HG03520 (cell line): ENCODE measurements around the gene FANCC.
"Not testable (repeated sequence)": the region's sequence is repeated elsewhere in the genome, so short reads cannot be mapped to it uniquely, and the experiment has no call there.

Source experiments
- ATAC-seq: cut with Tn5 transposase; IDR thresholded peaks from one replicate; pipeline ENCODE4 v1.9.1; 2021; ENCODE audit warnings: mild to moderate bottlenecking, moderate library complexity; ENCODE audit not compliant: unreplicated experiment

FANCC gene

GRCh38 chr9:95332860-95333259, 15.4 kb upstream of the FANCC start:
- no peak for ATAC-seq

GRCh38 chr9:95330720-95331404, 13.4 kb upstream of the FANCC start:
- ATAC-seq = no peak

GRCh38 chr9:95329061-95329460, 11.6 kb upstream of the FANCC start:
- not testable (repeated sequence) for ATAC-seq

- no peak for ATAC-seq
Measured at GRCh38 chr9:95327239-95327865, 9.8 kb upstream of the FANCC start.

GRCh38 chr9:95325221-95325620, 7.7 kb upstream of the FANCC start:
- ATAC-seq = no peak

- no peak for ATAC-seq
Measured at GRCh38 chr9:95317893-95318211, 343 bp upstream of the FANCC start.

- ATAC-seq = peak; percentile 32
Measured at GRCh38 chr9:95316794-95317118, 753 bp downstream of the FANCC start.

- ATAC-seq = no peak
Measured at GRCh38 chr9:95316274-95316673, 1.2 kb downstream of the FANCC start.

- no peak for ATAC-seq
Measured at GRCh38 chr9:95315108-95315746, 2.3 kb downstream of the FANCC start.

GRCh38 chr9:95313010-95313498, 4.5 kb downstream of the FANCC start:
- ATAC-seq = no peak

- no peak for ATAC-seq
Measured at GRCh38 chr9:95311961-95312360, 5.5 kb downstream of the FANCC start.

- no peak for ATAC-seq
Measured at GRCh38 chr9:95307538-95307937, 10.0 kb downstream of the FANCC start.

- ATAC-seq = no peak
Measured at GRCh38 chr9:95306819-95307218, 10.7 kb downstream of the FANCC start.

- ATAC-seq = no peak
Measured at GRCh38 chr9:95305770-95306492, 11.6 kb downstream of the FANCC start.

- ATAC-seq = no peak
Measured at GRCh38 chr9:95302479-95302878, 15.0 kb downstream of the FANCC start.

- no peak for ATAC-seq
Measured at GRCh38 chr9:95297760-95298159, 19.7 kb downstream of the FANCC start.

GRCh38 chr9:95297316-95297715, 20.2 kb downstream of the FANCC start:
- no peak for ATAC-seq

- no peak for ATAC-seq
Measured at GRCh38 chr9:95296761-95297160, 20.7 kb downstream of the FANCC start.

GRCh38 chr9:95293296-95293695, 24.2 kb downstream of the FANCC start:
- ATAC-seq = not testable (repeated sequence)

GRCh38 chr9:95292226-95292625, 25.3 kb downstream of the FANCC start:
- ATAC-seq = no peak

- ATAC-seq = no peak
Measured at GRCh38 chr9:95286151-95286550, 31.4 kb downstream of the FANCC start.

GRCh38 chr9:95285307-95285706, 32.2 kb downstream of the FANCC start:
- ATAC-seq = no peak
